MM.1S (cell line): Measurements from ENCODE around the gene ACTR5.

Experiments
- DNase-seq: peaks from one replicate; pipeline ENCODE4 v3.0.0-alpha.2; 2015
- H2AFZ ChIP-seq: fragments of 300-600 bp; sonication (generic); 2 replicates; pipeline ENCODE4 v1.6.0; 2016; ENCODE audit warnings: antibody characterized with exemption, low read length
- H3F3A ChIP-seq: fragments of 300-600 bp; sonication (generic); 2 replicates; pipeline ENCODE4 v1.6.1; 2016; ENCODE audit warnings: mild to moderate bottlenecking, antibody characterized with exemption, low read length, moderate library complexity, mixed read lengths; ENCODE audit not compliant: insufficient read depth
- H3K27ac ChIP-seq: fragments of 300-600 bp; sonication (generic); 2 replicates; pipeline ENCODE4 v1.5.1; 2016; ENCODE audit warnings: mild to moderate bottlenecking, low read length
- H3K27me3 ChIP-seq: fragments of 300-600 bp; sonication (generic); replicated peaks from 2 replicates; pipeline ENCODE4 v1.6.0; 2016; ENCODE audit warnings: low read length; ENCODE audit not compliant: insufficient read depth
- H3K36me3 ChIP-seq: fragments of 300-600 bp; sonication (generic); replicated peaks from 2 replicates; pipeline ENCODE4 v1.6.1; 2016; ENCODE audit warnings: mild to moderate bottlenecking, low read length, mixed read lengths; ENCODE audit not compliant: insufficient read depth
- H3K4me1 ChIP-seq: fragments of 300-600 bp; sonication (generic); 2 replicates; pipeline ENCODE4 v1.6.1; 2016; ENCODE audit warnings: low read length, mixed read lengths
- H3K4me2 ChIP-seq: fragments of 300-600 bp; sonication (generic); 2 replicates; pipeline ENCODE4 v1.6.0; 2016; ENCODE audit warnings: low read depth, low read length
- H3K4me3 ChIP-seq: fragments of 300-600 bp; sonication (generic); 2 replicates; pipeline ENCODE4 v1.5.1; 2016; ENCODE audit warnings: low read length, mixed read lengths
- H3K79me2 ChIP-seq: fragments of 300-600 bp; sonication (generic); 2 replicates; pipeline ENCODE4 v1.6.1; 2016; ENCODE audit warnings: mixed run types, low read length, mixed read lengths
- H3K9ac ChIP-seq: fragments of 300-600 bp; sonication (generic); 2 replicates; pipeline ENCODE4 v1.6.1; 2016; ENCODE audit warnings: low read length, mixed read lengths
- H3K9me2 ChIP-seq: fragments of 300-600 bp; sonication (generic); replicated peaks from 2 replicates; pipeline ENCODE4 v1.6.1; 2016; ENCODE audit warnings: mild to moderate bottlenecking, low read length, mixed read lengths; ENCODE audit not compliant: insufficient read depth
- H3K9me3 ChIP-seq: fragments of 300-600 bp; sonication (generic); replicated peaks from 2 replicates; pipeline ENCODE4 v1.6.1; 2016; ENCODE audit warnings: mild to moderate bottlenecking, low read length, mixed read lengths; ENCODE audit not compliant: insufficient read depth
- H4K20me1 ChIP-seq: fragments of 300-600 bp; sonication (generic); 2 replicates; pipeline ENCODE4 v1.6.1; 2016; ENCODE audit warnings: mild to moderate bottlenecking, low read length, moderate library complexity, mixed read lengths; ENCODE audit not compliant: insufficient read depth
- EZH2 ChIP-seq: fragments of 300-600 bp; sonication (generic); optimal IDR thresholded peaks from 2 replicates; pipeline ENCODE3; 2017; ENCODE audit warnings: low read depth, mild to moderate bottlenecking, antibody characterized with exemption, low read length, mixed read lengths
- EZH2phosphoT487 ChIP-seq: fragments of 300-600 bp; sonication (generic); IDR thresholded peaks from 2 replicates; pipeline ENCODE4 v1.6.1; 2018; ENCODE audit warnings: antibody characterized with exemption, low read length
- TF ChIP-seq, protein P1 (sequence below): fragments of 300-600 bp; sonication (generic); IDR thresholded peaks from 2 replicates; pipeline ENCODE4 v1.5.1; 2016; ENCODE audit warnings: antibody characterized with exemption, low read length, mixed read lengths

ACTR5 gene

DNA sequence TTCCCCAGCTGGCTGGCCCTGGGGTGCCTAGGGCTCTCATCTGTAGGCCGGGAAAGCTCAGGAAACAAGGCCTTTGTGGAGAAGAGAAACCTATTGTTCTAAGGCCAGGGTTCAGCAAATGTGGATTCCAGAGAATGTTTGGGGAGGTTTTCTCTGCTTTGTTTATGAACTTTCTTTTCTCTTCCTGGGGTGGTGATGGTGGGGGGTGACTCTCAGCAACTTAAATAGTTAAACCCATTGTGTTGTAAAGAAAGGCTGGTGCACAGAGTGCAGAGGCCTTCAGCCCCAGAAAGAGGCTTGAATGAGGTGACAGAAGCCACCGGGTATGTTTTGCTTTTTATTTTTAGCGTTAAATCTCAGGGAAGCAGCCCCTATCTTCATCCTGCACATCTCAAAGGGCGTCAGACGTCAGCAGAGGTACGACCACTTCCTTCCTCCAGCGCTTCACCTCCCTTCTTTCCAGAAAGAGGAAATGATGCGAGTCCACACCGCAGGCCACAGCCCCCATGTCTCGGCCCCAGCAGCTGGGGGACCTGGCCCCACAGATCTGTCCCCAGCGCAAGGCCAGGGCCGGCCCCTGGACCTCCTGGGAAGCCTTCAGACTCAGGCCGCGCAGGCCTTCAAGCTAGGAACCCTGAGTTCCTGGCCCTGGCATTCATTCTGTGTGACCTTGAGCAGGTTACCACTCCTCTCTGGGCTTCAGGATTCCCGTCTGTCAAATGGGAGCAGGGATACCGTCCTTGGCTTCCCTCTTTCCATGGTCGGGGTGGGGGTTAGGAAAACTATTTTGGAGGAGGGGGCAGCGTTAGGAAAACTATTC is 56.6 kb downstream of the ACTR5 start:
- Histone ChIP-seq H3K27me3 (no peaks in the 10 kb centered on the region), H3K36me3 (peaks cover under 1% of the 10 kb centered on the region; the same call in 1 of the 2 replicates), H3K4me3 (peak overlapping the region; percentile 96), H3K27ac (peak overlapping the region; percentile 54; the same call in 1 of the 2 replicates), H3K9ac (peak overlapping the region; percentile 90), H3F3A (peaks cover 10% of the 10 kb centered on the region), H3K4me2 (peak overlapping the region; percentile 74), H3K4me1 (peaks cover 28% of the 10 kb centered on the region), H3K9me2 (no peaks in the 10 kb centered on the region), H3K9me3 (no peaks in the 10 kb centered on the region), H3K79me2 (peaks cover 49% of the 10 kb centered on the region), H2AFZ (peak overlapping the region; percentile 69), H4K20me1 (no peaks in the 10 kb centered on the region)
- no peak for TF ChIP-seq EZH2
- TF ChIP-seq EZH2phosphoT487 = no peak
- TF ChIP-seq, protein P1, sequence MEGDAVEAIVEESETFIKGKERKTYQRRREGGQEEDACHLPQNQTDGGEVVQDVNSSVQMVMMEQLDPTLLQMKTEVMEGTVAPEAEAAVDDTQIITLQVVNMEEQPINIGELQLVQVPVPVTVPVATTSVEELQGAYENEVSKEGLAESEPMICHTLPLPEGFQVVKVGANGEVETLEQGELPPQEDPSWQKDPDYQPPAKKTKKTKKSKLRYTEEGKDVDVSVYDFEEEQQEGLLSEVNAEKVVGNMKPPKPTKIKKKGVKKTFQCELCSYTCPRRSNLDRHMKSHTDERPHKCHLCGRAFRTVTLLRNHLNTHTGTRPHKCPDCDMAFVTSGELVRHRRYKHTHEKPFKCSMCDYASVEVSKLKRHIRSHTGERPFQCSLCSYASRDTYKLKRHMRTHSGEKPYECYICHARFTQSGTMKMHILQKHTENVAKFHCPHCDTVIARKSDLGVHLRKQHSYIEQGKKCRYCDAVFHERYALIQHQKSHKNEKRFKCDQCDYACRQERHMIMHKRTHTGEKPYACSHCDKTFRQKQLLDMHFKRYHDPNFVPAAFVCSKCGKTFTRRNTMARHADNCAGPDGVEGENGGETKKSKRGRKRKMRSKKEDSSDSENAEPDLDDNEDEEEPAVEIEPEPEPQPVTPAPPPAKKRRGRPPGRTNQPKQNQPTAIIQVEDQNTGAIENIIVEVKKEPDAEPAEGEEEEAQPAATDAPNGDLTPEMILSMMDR = no peak
- DNase-seq = peak; percentile 16

DNA sequence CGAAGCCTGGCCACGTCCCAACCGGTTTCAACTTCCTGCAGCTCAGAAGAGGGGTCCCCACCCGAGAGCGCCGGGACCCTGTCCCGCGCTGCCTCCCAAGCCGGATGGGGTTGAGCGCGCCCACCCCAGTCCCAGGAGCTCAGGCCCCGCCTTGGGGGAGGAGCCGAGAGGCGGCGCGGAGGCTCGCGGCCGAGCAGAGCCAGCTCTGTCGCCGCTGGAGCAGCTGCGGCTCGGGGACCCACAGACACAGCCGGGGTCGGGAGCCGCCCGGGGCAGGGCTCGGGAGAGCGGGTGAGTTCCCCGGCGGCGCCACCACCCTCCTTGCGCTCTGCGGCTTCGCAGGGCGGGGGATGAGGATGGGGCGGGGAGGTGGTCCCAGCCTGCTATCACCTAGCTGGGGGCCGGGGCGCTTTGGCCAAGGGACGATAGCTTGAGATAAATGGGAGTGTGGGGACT is 57.3 kb downstream of the ACTR5 start, which contains the start of gene PPP1R16B:
Gene PPP1R16B (plus strand): TSS at position 196 of the 456 bp plus-strand sequence. CDS start 30,229 bp downstream, outside the sequence.
- peak within 1 kb of the TSS; percentile 69 for H2AFZ ChIP-seq
- H3K4me1 ChIP-seq = peaks cover 34% of the 10 kb centered on the region
- no peak for TF ChIP-seq EZH2
- TF ChIP-seq, protein P1 = no peak
- TF ChIP-seq EZH2phosphoT487 = no peak

DNA sequence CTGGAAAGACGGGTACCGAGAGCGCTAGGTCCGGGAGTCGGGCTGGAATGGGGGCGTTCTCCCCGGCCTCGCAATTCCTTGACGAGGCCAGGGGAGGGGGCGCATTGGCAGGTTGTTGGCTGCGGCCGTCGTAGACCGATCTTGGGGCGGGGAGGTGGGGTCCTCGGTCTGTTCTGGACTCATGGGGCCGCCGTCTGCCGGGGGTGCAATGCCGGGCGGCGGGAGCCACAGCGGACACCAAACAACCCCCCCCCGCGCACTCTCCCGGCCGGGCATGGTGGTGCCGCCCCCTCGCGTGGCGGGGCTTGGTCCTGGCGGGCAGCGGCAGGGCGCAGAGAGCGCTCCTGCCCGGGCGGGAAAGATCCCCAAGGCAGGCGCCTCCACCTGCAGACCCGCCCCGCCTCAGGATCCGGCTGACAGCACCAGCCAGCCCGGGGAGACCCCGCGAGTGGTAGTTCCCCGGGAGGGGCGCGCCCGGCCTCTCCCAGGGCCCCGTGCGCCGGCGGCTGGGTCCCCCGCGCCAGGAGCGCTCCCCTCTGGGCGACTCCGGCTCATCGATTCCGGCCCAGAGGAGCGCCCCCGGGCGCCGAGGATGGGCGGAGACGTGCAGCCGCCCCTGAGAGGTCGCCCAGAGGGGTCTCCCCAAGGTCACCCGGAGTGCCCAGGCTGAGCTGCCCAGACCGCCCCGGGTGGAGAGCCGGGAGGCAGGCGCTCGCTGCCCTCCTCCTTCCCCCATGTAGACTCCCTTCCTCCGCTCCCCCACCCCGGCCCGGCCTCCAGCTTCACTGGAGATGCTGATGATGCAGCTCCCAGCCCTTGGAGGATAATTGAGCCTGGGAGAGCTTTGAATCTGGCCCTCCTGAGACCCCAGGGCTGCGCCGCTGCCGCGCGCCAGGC is 57.9 kb downstream of the ACTR5 start:
- Histone ChIP-seq H3K27ac (peak overlapping the region; percentile 54; the same call in 1 of the 2 replicates), H2AFZ (peak overlapping the region; percentile 69; the same call in 1 of the 2 replicates), H3K4me3 (peak overlapping the region; percentile 96), H3K9ac (peak overlapping the region; percentile 90), H3K36me3 (peaks cover 3% of the 10 kb centered on the region; the same call in 1 of the 2 replicates), H3K4me2 (peak overlapping the region; percentile 74), H3K9me3 (no peaks in the 10 kb centered on the region), H4K20me1 (peaks cover 3% of the 10 kb centered on the region; the same call in 1 of the 2 replicates), H3K27me3 (no peaks in the 10 kb centered on the region), H3K9me2 (no peaks in the 10 kb centered on the region), H3K4me1 (peaks cover 41% of the 10 kb centered on the region), H3F3A (peaks cover 10% of the 10 kb centered on the region), H3K79me2 (peaks cover 62% of the 10 kb centered on the region)
- TF ChIP-seq EZH2 = no peak
- TF ChIP-seq, protein P1 = peak; percentile 8; the same call in 1 of the 2 replicates
- DNase-seq = peak; percentile 51

More for the DNA sequence above, 57.3 kb downstream of the ACTR5 start, which contains the start of gene PPP1R16B:
- H3F3A ChIP-seq = peaks cover 10% of the 10 kb centered on the region
- H3K4me3 ChIP-seq = peak within 1 kb of the TSS; percentile 96
- peak; percentile 83 for DNase-seq
- peak within 1 kb of the TSS; percentile 74 for H3K4me2 ChIP-seq
- peak within 1 kb of the TSS; percentile 54; the same call in 1 of the 2 replicates for H3K27ac ChIP-seq
- peak within 1 kb of the TSS; percentile 90 for H3K9ac ChIP-seq
- H3K79me2 ChIP-seq = peaks cover 55% of the 10 kb centered on the region
- no peaks in the 10 kb centered on the region for H3K9me2 ChIP-seq
- H4K20me1 ChIP-seq = peaks cover 3% of the 10 kb centered on the region; the same call in 1 of the 2 replicates
- H3K27me3 ChIP-seq = no peaks in the 10 kb centered on the region
- H3K36me3 ChIP-seq = peaks cover 3% of the 10 kb centered on the region; the same call in 1 of the 2 replicates
- no peaks in the 10 kb centered on the region for H3K9me3 ChIP-seq
